Activated CD8-positive, alpha-beta memory T cell treated with anti-CD3 and anti-CD28 coated beads for 1 hour (primary cell): Measurements from ENCODE around the gene ABLIM2.

Experiments used
- DNase-seq, 2 donors: peaks; one replicate each; pipeline ENCODE4 v3.0.0-alpha.2; 2020; ENCODE audit warnings: low read depth in 1 of 2; ENCODE audit errors: extremely low read depth in 1 of 2

Gene ABLIM2

GRCh38 chr4:8077181-8078108 is 81.2 kb downstream of the ABLIM2 start:
- no peak for DNase-seq

GRCh38 chr4:8076023-8076422 is 82.6 kb downstream of the ABLIM2 start:
- DNase-seq = no peak

- no peak for DNase-seq
These were observed 85.3 kb downstream of the ABLIM2 start for GRCh38 chr4:8073206-8073863.

- DNase-seq = no peak
These were observed 86.2 kb downstream of the ABLIM2 start for GRCh38 chr4:8072235-8072968.

GRCh38 chr4:8071766-8072165 is 86.8 kb downstream of the ABLIM2 start:
- DNase-seq = no peak

GRCh38 chr4:8070736-8071718 is 87.6 kb downstream of the ABLIM2 start:
- DNase-seq = no peak

- DNase-seq = no peak
These were observed 89.4 kb downstream of the ABLIM2 start for GRCh38 chr4:8069102-8069752.

- DNase-seq = no peak
These were observed 90.4 kb downstream of the ABLIM2 start for GRCh38 chr4:8067945-8068896.

GRCh38 chr4:8067274-8067936 is 91.2 kb downstream of the ABLIM2 start:
- no peak for DNase-seq

GRCh38 chr4:8066336-8066931 is 92.2 kb downstream of the ABLIM2 start:
- DNase-seq = no peak

- no peak for DNase-seq
These were observed 94.5 kb downstream of the ABLIM2 start for GRCh38 chr4:8063974-8064563.

GRCh38 chr4:8061573-8061972 is 97.0 kb downstream of the ABLIM2 start:
- no peak for DNase-seq

- no peak for DNase-seq
These were observed 97.5 kb downstream of the ABLIM2 start for GRCh38 chr4:8061145-8061544.

GRCh38 chr4:8060632-8061031 is 98.0 kb downstream of the ABLIM2 start:
- DNase-seq = no peak

GRCh38 chr4:8058031-8058479 is 100.6 kb downstream of the ABLIM2 start:
- DNase-seq = no peak

GRCh38 chr4:8055206-8055605 is 103.4 kb downstream of the ABLIM2 start:
- no peak for DNase-seq
